Measurements from ENCODE around the gene TAS2R50.
"Not testable (repeated sequence)": the region's sequence is repeated elsewhere in the genome, so short reads cannot be mapped to it uniquely, and the experiment has no call there.

Gene TAS2R50, protein sequence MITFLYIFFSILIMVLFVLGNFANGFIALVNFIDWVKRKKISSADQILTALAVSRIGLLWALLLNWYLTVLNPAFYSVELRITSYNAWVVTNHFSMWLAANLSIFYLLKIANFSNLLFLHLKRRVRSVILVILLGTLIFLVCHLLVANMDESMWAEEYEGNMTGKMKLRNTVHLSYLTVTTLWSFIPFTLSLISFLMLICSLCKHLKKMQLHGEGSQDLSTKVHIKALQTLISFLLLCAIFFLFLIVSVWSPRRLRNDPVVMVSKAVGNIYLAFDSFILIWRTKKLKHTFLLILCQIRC

DNA sequence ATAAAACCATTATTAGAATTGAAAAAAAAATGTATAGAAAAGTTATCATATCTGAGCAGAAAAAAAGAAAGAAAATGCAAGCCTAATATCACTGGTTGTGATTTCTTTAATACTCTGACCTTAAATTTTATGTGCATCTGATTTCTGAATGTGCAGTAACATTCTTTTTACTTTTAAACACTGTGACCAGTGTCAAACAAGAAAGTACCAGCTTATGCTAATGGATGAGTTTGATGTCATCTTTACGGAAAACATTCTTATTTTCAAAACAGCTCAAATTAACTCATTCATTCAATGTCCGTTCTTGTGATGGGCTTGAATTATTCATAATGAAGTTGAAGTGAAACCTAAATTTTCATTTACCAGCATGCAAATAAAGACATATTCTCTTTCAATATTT, at the start of gene TAS2R50:
TSS of gene TAS2R50 (minus strand) at position 101 of the 400 bp plus-strand sequence. CDS start at position 49, 52 bp downstream.
- no peak for DNase-seq (ENCODE audit: low read depth in 2 of 2)

DNA sequence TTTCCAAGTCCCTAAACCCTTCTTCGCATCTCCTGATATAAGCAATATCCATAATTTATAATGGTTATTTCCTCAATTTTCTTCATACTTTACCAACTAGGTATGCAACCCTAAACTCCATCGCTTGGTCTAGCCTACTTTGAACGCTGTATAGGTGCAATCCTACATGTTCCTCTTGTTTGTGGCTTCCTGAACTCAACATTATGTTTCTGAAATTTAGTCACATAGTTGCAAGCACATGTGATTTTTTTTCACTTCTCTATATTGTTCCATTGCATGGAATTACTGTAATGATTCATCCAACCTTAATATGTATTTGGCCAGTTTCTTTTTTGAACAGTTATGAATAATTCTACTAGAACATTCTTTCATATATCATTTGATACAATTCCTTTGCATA, 47.2 kb upstream of the TAS2R50 start:
- not testable (repeated sequence) for DNase-seq (ENCODE audit: low read depth in 2 of 2)

DNA sequence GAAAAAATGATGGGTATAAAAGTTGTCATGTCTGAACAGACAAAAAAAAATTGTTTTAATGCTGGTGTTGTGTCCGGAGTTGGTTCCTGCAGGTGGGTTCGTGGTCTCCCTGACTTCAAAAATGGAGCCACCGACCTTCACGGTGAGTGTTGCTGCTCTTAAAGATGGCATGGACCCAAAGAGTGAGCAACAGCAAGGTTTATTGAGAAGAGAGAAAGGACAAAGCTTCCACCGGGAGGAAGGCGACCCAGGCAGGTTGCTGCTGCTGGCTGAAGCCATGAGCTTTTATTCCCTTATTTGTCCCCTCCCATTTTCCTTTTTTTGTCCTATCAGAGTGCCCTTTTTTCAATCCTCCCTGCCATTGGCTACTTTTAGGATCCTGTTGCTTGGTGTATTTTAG, 44.6 kb upstream of the TAS2R50 start, which contains the start of gene TAS2R31:
TSS of gene TAS2R31 (minus strand) at position 101 of the 400 bp plus-strand sequence. CDS start at position 29, 72 bp downstream.
- no peak for DNase-seq (ENCODE audit: low read depth in 2 of 2)

DNA sequence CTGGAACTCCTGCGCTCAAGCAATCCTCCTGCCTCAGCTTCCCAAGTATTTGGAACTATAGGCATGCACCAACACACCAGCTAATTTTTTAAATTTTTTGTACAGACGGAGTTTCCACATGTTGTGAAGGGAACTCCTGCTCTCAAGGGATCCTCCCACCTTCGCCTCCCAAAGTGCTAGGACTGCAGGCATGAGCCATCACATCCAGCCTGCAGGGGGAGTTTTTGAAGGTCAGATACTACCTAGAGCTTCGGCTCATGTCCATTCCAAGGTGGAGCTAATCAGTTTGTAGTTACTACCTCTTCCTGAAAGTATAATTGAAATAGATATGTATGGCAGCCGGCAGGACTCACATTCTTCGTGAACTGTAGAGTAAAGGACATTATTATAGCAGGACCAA, 39.4 kb upstream of the TAS2R50 start:
- DNase-seq (ENCODE audit: low read depth in 2 of 2), result no peak

DNA sequence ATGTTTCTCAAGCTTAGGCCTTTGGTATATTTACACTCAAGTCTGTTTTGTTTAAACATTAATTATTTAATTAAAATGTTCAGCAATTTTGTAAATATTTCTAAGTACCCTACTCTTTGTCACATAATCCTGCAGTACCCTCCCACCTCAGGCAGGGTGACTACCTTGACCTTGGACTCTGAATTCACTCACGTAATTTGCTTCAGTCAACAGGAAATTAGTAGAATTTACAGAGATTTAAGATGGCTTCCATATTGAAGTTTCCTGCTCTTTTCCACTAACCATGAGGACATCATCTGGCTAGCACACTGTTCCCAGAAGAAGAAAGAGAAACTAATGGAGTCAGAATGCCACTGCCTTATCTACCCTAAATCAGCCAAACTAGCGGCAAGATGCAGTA, 36.7 kb upstream of the TAS2R50 start:
- DNase-seq (ENCODE audit: low read depth in 2 of 2), result no peak

DNA sequence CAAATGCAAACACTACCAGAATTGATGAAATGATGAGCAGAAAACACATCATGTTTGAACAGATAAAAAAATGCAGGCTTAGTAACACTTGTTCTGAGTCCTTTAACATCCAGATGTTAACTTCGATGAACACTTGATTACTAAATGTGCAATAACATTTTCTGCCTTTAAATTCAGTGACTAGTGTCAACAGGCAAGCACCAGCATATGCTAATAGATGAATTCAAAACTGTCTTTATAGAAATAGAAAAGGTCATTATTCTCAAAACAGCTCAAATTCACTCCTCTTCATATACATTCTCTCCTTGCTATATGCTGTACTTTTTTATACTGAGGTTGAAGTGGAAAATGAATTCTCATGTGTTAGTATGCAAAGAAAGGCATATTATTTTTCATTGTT, 35.8 kb upstream of the TAS2R50 start, which contains the start of gene TAS2R19:
TSS of gene TAS2R19 (minus strand) at position 101 of the 400 bp plus-strand sequence. CDS start at position 52, 49 bp downstream.
- no peak for DNase-seq (ENCODE audit: low read depth in 2 of 2)

DNA sequence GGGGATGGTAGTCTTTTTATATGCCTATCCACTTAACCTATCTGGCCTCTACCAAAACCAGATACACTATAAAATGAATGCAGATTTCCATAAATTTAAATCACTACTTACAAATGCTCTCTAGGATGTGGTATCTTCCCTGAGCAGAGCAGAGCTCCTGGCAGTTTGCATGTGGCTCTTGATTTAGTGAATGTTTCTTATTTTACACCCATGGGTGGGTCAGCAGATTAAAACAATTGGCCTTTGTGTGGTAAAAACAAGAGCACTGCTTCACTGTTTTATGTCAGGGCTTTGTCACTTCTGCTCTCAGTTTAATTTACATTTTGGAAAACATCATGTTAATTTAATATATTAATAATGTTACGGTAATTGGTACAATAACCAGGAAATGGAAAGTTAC, 30.2 kb upstream of the TAS2R50 start:
- no peak for DNase-seq (ENCODE audit: low read depth in 2 of 2)

DNA sequence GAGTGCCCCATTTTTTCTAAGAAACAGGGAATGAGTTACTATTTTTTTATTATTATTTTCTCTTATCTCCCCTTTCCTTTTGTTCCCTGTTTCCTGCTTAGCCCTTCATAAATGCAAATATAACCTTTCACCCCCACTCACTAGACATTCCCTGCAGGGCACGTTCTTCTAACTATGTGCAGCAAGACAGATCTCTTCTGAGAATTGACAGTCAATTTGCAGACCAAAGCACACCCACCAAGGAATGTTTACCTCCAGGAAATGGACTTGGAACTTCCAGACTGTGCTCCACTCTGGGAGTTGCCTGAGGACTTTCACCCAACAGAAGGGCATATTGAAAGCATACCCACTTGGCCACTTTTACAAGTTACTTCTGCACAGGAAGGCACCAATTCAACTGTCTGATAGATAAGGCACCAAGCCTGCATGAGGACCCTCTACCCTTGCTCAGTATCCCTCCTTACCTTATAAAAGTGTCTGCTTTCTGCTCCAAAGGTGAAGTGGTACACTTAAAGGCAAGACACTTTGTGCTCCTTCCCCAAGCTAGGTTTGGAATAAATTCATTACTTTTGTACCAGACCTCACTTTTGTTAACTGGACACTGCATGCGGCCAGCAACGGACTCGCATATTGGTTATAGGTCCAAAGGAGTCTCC, 29.2 kb upstream of the TAS2R50 start:
- no peak for DNase-seq (ENCODE audit: low read depth in 2 of 2)

DNA sequence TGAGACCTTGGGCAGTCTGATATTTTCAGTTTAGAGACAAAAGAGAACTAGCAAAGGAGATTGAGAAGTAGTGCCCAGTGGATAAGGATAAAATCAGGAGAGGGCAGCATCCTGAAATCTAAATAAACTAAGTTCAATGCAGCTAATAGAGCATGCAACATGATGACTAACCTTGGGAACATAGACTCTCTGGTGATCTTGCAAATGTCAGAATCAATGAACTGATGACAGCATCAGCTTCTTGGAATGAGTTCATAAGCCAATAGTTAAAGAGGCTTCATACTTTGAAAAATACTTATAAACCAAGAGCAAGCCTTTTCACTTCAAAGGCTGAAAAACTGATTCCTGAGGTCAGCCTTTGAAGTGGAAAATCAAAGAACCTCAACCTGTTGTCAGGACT, 27.5 kb upstream of the TAS2R50 start:
- no peak for DNase-seq (ENCODE audit: low read depth in 2 of 2)

DNA sequence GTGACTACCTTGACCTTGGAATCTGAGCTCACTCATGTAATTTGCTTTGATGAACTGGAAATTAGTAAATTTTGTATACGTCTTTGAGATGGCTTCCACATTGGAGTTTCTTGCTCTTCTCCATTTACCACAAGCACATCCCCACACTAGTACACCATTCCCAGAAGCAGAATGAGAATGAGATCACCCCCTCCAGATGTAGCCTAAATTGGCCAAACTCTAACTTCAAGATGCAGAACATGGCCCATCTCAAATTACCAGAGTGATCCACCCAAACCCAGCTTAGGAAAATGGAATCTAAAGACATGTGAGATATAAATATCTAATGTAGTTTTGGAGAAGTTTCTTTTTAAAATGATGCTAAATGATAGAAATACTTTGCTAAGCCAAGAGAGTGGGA, 20.9 kb upstream of the TAS2R50 start:
- no peak for DNase-seq (ENCODE audit: low read depth in 2 of 2)

DNA sequence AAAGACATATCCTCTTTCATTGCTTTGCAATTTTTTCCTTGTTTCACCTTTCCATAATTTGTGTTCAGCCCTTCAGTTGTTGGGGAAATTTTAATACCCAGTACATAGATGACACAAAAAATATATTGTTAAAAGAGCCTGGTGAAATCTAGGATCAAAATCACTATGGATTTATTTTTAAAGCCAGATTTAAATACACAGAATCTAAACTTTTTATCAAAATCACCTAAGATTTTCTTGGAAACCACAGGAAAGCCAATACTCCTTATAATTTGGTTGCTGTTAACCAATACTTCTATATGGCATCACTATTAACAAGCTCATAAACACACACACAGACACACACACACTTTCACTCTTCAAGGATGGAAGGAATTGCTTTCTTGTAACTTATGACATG, 11.5 kb upstream of the TAS2R50 start, which contains the start of gene TAS2R20:
TSS of gene TAS2R20 (minus strand) at position 101 of the 400 bp plus-strand sequence. CDS start 429 bp downstream, outside the sequence.
- no peak for DNase-seq (ENCODE audit: low read depth in 2 of 2)

DNA sequence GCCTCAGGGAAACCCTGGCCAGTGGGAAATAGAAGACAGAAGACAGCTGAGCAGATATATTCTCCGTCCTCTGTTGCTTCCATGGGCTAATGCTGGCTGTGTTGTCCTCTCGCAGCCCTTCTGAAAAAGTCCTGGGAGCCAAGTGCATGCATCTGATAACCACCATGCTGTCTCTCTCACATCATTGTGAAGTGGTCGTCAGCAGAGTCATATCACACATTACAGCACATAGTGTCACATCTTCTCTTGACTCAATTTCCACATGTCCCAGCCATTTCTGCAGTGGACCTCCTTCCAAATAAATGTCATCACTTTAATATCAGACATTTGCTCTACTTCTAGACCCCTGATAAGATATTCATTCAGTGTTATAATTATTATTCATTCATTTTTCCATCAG, 7.6 kb upstream of the TAS2R50 start:
- no peak for DNase-seq (ENCODE audit: low read depth in 2 of 2)

DNA sequence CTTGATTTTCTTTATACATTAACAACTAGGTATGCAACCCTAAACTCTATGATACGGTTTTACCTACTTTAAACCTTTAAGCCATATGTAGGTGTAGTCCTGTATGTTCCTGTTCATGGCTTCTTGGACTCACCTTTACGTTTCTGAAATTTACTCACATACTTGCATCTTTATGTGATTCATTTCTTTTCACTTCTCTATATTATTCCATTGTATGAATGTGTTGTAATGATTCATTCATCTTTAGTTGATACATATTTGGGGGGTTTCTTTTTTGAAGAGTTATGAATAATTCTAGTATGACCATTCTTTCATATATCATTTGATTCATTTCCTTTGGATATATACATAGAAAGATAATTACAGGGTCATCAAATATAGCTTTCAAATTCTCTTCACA, 2.4 kb upstream of the TAS2R50 start:
- DNase-seq (ENCODE audit: low read depth in 2 of 2), result no peak

DNA sequence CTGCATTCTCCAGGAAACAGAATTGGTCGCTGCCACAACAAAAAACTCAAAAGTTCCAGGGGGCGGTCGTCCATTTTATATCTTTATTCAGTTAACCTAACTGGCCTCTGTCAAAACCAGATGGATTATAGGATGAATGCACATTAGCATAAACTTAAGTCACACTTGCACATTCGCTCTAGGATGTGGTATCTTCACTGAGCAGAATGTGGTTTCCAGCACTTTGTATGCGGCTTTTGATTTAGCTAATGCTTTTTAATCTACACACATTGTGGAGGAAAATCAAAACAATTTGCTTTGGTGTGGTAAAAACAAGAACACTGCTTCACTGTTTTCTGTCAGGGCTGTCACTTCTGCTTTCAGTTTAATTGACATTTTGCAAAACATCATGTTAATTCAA, 4.5 kb downstream of the TAS2R50 start:
- peak in 1 of 2 donors; percentile 12 for DNase-seq (ENCODE audit: low read depth in 2 of 2)

DNA sequence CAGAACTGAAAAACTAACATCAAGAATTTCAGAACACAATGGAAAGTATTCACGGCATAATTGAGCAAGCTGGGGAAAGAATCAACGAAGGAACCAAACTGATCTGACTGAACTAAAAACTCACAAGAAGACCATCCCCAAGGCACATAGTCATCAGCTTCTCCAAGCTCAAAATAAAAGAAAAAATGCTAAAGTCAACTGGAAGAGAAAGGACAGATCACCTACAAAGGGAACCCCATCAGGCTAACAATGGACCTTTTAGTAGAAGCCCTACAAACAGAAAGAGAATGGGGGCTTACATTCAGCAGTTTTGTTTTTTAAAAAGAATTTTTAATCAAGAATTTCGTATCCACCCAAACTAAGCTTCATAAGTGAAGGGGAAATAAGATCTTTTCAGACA, 11.7 kb downstream of the TAS2R50 start:
- no peak for DNase-seq (ENCODE audit: low read depth in 2 of 2)

DNA sequence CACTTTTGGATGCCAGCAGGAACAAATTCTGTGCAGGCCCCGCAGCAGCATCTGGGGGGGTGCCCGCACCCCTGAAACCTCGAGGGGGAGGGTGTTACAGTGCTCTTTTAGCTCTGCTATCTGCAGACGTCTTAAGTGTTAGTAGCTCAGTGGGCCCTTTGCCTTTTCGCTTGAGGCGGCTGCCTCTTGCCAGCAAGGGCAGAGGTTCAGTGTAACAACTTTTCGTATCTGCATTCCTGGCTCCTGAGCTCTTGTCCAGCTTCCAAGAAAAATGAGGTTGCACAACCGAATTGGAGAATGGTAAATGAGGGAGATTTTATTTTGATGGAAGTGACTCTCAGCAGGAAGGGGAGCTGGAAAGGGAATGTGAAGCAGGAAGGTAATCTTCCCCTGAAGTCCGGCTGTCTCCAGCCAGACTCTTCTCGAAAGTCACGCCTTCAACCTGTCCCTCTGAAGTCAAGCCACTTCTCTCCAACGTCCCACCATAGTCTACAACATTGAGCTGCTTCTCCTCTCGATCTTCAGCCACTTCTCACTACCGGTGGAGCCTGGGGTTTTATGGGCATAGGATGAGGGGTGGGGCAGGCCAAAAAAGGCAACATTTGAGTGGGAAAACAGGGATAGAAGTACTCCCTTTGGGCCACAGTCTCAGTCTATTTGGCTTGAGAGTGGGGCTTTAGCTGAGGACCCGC, 17.8 kb downstream of the TAS2R50 start:
- DNase-seq (ENCODE audit: low read depth in 2 of 2), result no peak

DNA sequence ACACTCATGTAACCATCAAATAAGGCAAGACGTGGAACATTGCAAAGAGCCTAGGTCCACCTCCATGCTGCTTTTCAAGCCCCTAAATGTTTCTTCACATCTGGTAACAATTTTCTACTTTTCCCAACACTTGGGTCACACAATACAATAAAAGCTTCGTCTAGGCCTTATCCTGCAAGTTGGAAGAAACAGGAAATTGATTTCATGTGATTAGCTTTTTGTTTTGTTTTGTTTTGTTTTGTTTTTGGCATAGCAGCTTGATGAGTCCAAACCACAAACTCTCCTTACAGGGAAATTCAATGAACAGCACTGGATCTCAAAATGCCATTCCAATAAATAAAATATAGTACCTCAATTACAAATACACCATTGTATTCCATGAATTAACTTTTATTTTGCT, 19.3 kb downstream of the TAS2R50 start:
- no peak for DNase-seq (ENCODE audit: low read depth in 2 of 2)

DNA sequence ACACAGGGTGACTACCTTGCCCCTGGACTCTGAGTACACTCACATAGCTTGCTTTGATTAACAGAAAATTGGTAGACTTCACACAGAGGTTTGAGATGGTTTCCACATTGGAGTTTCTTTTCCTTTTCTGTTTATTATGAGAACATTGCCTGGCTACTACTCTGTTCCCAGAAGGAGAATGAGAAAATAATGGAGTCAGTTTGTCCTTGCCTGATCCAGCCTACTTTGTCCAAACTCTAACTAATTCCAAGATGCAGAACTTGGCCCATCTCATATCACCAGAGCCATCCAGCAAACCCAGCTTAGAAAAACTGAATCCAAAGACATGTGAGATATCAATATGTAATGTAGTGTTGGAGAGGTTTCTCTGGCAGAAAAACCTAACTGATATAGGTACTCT, 20.4 kb downstream of the TAS2R50 start:
- DNase-seq (ENCODE audit: low read depth in 2 of 2), result no peak

DNA sequence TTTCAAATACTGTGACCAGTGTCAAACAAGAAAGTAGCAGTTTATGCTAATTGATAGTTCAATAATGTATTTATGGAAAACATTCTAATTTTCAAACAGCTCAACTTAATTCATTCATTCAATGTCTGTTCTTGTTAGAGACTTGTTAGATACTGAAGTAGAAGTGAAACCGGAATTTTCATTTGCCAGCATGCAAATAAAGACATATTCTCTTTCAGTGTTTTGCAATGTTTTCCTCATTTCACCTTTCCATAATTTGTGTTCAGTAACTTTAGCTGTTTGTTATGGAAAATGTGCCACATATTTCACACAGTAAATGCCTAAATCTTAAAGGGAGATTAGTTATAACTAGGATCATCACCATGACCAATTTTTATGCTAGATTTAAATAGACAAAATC, 21.2 kb downstream of the TAS2R50 start:
- no peak for DNase-seq (ENCODE audit: low read depth in 2 of 2)

DNA sequence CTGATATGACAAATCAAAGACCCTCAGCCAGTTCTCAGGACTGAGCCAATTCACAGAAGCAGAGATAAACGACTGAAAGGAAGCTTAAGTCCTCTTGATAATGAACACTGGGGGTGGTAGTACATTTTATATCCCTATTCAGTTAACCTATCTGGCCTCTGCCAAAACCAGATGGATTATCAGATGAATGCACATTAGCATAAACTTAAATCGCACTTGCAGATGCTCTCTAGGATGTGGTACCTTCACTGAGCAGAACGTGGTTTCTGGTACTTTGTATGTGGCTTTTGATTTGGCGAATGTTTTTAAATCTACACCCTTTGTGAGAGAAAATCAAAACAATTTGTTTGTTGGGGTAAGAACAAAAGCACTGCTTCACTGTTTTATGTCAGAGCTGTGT, 26.5 kb downstream of the TAS2R50 start:
- DNase-seq (ENCODE audit: low read depth in 2 of 2), result no peak

DNA sequence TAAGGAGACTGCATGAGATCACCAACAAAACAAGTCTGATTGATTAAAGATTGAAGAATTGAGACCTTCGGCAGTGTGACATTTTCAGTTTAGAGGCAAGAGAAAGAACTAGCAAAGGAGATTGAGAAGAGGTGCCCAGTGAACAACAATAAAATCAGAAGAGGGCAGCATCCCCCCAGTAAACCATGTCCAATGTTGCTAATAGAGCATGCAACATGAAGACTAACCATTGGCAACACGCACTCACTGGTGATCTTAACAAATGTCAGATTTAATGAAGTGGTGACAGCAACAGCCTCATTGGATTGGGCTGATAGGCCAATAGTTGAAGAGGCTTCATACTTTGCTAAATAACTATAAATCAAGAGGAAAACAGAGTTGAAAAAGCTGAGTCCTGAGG, 26.9 kb downstream of the TAS2R50 start:
- DNase-seq (ENCODE audit: low read depth in 2 of 2), result no peak

DNA sequence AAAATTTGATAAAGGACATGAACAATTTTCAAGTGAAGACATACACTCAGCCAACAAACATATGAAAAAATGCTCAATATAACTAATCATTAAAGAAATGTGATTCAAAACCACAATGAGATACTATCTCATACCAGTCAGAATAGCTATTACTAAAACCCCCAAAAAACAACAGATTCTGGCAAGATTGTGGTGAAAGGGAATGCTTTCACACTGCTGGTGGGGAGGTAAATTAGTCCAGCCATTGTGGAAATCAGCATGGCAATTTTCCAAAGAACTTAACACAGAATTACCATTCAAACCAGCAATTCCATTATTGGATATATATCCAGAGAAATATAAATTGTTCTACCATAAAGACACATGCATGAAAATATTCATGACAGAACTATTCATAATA, 29.0 kb downstream of the TAS2R50 start:
- no peak for DNase-seq (ENCODE audit: low read depth in 2 of 2)

DNA sequence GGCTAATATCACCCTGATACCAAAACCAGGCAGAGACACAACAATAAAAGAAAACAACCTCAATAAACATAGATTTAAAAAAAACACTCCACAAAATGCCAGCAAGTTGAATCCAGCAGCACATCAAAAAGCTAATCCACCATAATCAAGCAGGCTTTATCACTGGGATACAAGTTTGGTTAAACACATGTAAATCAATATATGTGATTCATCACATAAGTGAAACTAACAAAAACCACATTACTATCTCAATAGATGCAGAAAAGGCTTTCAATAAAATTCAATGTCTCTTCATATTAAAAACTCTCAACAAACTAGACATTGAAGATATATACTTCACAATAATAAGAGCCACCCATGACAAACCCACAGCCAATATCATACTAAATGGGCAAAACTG, 30.6 kb downstream of the TAS2R50 start:
- DNase-seq (ENCODE audit: low read depth in 2 of 2), result no peak
